Activated CD4-positive, alpha-beta T cell treated with anti-CD3 and anti-CD28 coated beads for 4 hours (primary cell): ENCODE measurements around the gene CARMIL3.
"Not testable (repeated sequence)": the region's sequence is repeated elsewhere in the genome, so short reads cannot be mapped to it uniquely, and the experiment has no call there.

Source experiments
- DNase-seq, 2 donors: peaks; one replicate each; pipeline ENCODE4 v3.0.0-alpha.2; 2020

Gene CARMIL3

DNA sequence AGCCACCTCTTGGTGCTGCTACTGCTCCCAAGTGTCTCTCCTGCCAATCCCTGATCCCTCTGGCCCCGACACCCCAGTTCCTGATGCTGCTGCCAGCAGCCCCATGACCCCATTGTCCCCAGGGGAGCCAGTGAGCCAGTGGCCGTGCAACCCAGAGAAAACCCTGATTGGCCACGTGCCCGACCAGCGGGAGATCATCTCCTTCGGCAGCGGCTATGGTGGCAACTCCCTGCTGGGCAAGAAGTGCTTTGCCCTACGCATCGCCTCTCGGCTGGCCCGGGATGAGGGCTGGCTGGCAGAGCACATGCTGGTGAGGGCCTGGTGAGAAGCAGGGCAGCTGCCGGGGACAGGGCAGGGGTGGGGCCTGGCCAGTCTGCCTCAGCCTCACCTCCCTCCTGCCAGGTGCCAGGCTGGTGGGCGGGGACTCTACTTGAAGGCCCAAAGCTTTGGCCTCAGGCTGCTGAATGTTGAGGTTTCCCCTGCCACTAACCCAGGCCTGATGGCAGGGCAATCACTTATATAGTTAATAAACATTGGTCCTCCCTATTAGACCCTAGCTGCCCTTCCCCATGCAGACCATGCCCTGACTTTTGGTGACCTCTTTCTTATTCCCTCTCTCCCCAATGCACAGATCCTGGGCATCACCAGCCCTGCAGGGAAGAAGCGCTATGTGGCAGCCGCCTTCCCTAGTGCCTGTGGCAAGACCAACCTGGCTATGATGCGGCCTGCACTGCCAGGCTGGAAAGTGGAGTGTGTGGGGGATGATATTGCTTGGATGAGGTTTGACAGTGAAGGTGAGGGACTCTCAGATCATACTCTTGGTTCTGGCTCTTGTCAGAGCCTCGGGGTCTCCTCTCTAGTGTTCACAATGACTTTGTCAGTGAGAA is 47.4 kb downstream of the CARMIL3 start:
- DNase-seq, result no peak

GRCh38 chr14:24100197-24100981 is 48.6 kb downstream of the CARMIL3 start:
- no peak for DNase-seq

GRCh38 chr14:24100982-24101494 is 49.2 kb downstream of the CARMIL3 start:
- no peak for DNase-seq

- no peak for DNase-seq
These were observed 50.7 kb downstream of the CARMIL3 start for GRCh38 chr14:24102357-24103048.

GRCh38 chr14:24103451-24103850 is 51.6 kb downstream of the CARMIL3 start:
- DNase-seq, result no peak

DNA sequence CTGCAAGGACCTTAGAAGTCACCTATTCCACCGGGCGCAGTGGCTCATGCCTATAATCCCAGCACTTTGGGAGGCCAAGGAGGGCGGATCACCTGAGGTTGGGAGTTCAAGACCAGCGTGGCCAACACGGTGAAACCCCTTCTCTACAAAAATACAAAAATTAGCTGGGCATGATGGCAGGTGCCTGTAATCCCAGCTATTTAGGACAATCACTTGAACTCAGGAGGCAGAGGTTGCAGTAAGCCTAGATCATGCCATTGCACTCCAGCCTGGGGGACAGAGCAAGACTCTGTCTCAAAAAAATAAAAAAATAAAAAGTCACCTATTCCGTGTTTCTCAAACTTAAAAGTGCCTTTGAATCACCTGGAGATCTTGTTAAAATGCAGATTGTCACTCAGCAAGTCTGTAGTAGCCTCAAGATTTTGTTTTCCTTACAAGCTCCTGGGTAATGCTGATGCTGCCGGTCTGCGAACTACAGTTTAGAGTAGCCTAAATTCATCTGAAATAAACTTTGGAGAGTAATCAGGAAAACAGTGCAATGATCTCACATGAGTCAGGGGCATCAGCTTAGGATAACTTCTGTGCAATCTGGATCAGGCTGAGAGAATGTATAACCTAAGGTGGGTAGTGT is 53.9 kb downstream of the CARMIL3 start:
- DNase-seq, result not testable (repeated sequence)

- DNase-seq, result no peak
These were observed 55.0 kb downstream of the CARMIL3 start for GRCh38 chr14:24106672-24107271.

DNA sequence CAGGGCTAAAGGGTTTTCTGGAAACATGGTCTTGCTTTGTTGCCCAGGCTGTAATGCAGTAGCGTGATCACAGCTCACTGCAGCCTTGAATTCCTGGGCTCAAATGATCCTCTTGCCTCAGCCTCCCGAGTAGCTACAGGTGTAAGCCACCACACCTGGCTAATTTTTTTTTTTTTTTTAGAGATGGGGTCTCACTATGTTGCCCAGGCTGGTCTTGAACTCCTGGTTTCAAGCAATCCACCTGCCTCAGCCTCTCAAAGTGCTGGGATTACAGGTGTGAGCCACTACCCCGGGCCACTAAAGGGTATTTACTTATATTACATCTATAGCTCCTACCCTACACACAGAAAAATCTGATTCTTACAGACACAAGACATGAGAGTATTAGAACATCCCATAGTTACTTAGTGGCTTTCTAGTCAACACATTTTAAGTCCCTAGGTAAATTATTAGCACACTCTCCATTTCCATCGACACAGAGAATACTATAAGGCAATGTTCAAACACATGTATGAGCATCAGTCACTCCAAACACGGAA is 56.6 kb downstream of the CARMIL3 start:
- no peak for DNase-seq

DNA sequence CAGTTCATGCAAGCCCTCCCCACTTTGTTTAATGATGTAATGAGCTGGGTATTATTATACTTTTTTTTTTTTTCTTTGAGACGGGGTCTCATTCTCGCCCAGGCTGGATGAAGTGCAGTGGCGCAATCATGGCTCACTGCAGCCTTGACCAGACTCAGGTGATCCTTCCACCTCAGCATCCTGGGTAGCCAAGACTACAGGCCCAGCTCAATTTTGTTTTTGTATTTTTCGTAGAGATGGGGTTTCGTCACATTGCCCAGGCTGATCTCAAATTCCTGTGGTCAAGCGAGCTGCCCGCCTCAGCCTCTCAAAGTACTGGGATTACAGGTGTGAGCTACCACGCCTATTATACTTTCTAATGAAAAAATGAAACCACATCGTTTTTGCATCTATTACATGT is 58.3 kb downstream of the CARMIL3 start:
- no peak for DNase-seq

DNA sequence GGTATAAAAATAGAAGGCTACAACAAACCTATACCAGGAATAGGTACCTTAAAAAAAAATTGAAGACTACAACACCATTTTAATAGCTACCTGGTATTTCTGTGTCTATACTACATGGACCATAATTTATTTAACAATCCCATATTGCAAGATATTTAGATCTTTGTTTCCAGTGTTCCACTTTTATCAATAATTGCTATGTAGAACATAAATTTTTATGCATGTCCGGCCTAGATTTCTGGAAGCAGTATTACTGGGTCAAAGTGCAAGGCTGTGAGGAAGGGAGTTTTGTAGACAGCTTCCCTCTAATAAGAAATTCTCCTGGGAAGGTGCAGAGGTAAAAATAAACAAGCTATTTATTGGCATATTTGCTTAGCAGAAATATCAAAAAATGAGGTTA is 58.7 kb downstream of the CARMIL3 start:
- DNase-seq, result no peak

DNA sequence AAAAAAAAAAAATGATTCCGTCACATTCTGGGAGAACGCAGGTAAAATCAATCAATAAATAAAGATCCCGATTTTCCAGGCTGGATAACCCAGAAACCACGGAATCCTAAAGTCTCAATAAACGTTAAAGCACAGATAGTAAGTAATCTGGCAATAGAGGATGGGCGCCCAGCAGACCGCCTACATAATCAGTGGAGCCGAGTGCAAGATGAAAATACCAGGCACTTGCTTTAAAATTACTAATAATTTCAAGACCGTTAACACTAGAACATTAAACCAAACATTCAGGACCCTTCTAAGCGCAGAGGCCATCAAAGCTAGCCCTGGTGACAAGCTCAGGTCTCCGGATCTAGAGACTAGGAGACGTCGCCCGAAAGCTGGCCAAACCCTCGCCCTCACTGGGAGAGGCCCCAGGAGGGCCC is 61.6 kb downstream of the CARMIL3 start:
- no peak for DNase-seq

DNA sequence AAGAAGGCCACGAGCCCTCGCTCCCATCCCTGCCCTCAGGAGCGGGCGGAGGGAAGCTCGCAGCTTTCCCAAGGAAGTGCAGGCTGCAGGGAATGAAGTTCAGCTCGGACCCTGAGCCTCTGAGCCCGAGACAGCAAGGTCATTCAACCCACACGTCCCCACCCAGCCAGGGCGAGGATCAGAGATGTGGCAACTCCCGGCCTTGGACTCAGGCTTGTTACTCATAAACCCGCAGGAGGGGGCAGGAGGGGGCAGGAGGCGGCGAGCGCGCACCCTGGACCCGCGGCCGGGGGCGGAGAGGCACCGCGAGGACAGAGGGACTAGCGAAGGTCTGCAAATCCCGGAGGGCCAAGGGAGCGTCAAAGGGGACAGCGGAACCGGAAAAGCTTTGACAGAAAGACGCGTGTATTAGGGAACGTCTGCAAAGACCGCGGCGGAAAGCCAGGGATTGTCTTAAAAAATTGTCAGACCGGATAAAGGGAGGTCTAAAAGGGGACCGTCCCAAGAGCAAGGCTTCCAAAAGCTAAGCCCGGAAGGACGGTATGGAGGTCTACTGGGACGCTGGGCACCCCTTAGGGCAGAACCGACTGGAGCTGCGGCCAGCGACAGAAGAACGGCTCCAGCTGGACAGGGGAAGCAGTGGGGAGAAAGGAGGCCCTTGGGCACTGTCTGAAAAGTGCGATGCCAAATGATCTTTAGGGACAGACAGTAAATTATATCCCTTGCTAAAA is 62.2 kb downstream of the CARMIL3 start:
- DNase-seq, result peak; percentile 65 to 73

DNA sequence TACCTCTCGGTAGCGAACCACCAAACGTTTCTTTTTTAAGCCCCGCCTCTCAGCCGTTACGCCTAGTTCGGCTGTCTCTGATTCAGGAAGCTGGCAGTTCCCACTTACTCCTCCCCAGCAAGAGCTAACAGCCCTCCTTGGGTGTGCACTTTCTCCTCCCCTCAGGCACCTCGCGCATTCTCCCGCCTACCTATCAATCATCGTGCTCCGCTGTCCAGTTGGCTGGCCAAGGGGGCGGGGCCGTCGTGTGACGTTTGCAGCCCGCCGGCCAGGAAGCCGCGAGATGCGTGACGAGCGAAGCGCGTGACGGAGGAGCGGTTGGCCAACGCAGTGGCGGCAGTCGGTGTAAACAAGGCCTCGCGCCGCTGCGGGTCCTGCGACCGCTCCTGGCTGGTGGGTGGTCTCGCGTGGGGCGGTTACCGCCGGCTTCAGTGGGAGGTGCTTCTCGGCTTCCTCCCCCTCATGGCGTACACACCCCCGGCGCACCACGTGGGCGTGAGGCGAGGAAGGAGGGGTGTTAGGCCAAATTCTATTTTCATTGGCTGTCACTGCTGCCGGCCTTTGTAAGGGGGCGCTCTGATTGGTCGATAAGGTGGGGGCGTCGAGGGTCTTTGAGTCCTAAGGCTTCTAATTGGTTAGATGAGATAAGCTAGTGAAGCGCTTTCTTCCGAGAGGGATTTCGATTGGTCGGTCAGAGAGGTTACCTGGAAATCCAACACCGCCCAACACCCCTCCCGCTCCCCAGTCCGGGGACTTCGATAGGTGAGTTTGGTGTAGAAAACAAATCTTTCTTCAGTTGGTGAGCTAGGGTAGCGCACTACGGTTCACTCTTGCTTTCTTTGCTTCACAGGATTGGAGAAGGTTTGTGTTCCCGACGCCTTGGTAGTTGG is 63.0 kb downstream of the CARMIL3 start, which contains the start of the genes DCAF11 and NRL:
Gene DCAF11, plus strand, starts transcription at position 246 of the 890 bp plus-strand sequence. CDS start 818 bp downstream, outside the sequence.
Gene NRL, minus strand, starts transcription at position 418 of the 890 bp plus-strand sequence. CDS start 32,101 bp downstream, outside the sequence.
- peak; percentile 99 for DNase-seq

DNA sequence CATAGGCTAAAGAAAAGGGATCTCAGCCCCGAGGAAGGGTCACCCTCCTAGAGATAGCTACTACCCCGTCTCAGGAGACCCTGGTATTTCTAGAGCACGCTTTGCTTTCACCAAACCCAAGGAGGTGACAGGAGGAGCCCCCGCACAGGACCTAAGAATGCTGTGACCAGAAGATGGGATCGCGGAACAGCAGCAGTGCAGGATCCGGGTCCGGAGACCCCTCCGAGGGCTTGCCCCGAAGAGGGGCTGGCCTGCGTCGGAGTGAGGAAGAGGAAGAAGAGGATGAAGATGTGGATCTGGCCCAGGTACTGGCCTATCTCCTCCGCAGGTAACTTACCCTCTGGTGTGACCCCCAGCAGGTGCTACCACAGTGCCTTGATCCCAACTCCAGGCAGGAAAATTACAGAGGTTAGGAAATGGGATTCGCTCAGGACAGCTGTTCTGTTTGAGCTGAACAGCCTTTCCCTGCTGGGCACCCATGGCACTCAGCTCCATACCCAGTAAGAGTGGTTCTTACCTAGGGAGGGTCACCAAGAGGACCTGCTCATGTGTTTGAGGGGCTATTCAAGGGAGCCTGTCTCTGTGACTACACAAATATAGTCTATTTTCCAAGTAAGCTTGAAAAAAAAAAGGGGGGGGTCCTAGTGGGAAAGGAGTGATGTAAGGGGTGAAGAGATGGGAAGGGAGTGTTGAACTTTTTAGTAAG is 63.8 kb downstream of the CARMIL3 start:
- DNase-seq, result no peak

GRCh38 chr14:24116128-24116814 is 64.5 kb downstream of the CARMIL3 start:
- DNase-seq, result no peak

DNA sequence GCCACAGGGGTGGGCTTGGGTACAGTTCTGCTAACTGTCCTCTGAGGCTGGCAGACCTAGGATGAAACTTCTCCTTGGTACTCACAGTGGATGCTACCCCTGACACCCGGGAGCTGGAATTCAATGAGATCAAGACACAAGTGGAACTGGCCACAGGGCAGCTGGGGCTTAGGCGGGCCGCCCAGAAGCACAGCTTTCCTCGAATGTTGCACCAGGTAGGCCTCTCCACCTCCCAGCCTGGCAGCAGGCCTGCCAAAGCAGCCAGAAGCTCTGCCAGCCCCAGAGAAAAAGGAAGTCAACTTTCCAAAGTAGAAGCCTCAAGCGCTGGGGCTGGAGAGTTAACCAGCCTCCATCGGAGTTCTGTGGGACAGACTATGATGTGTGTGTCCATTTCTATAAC is 65.4 kb downstream of the CARMIL3 start:
- DNase-seq, result no peak
